OCI-LY7 (cell line): ENCODE results near the gene TMEM63A. TPM values are rescaled to one million over a fixed set of nuclear protein-coding genes. Genes with fewer than 3 reads are reported as not detected.

Experiments
- BruUV-seq: library from RNA; stranded (reverse); fragments of 400-500 nt; replicated peaks from 2 replicates; lab custom pipeline; 2021; lab: Mats Ljungman, UMichigan
- CTCF ChIA-PET: fragments of 300-600 bp; sonication (Branson Sonifier 250); formaldehyde crosslinking; loops from one replicate; lab custom pipeline; 2022; ENCODE audit warnings: antibody characterized with exemption; ENCODE audit not compliant: unreplicated experiment; lab: Charles Lee
- POLR2A ChIA-PET: fragments of 300-600 bp; sonication (Branson Sonifier 250); formaldehyde crosslinking; loops from one replicate; lab custom pipeline; 2022; ENCODE audit warnings: antibody characterized with exemption; lab: Charles Lee
- DNase-seq: peaks from one replicate; pipeline ENCODE4 v3.0.0-alpha.2; 2015; ENCODE audit warnings: low spot score
- H2AFZ ChIP-seq: fragments of 200-600 bp; sonication (generic), shearing (Covaris generic); 2 replicates; pipeline ENCODE4 v1.6.1; 2014; ENCODE audit warnings: mild to moderate bottlenecking, antibody characterized with exemption, low read length, moderate library complexity
- H3K27ac ChIP-seq: fragments of 200-600 bp; sonication (generic); 2 replicates; pipeline ENCODE4 v1.5.1; 2014; ENCODE audit warnings: mixed run types, low read depth, mild to moderate bottlenecking, moderate library complexity, low read length, inconsistent platforms; ENCODE audit not compliant: poor library complexity, severe bottlenecking
- H3K36me3 ChIP-seq: fragments of 200-600 bp; sonication (generic); 2 replicates; pipeline ENCODE4 v1.6.1; 2014; ENCODE audit warnings: mild to moderate bottlenecking, antibody characterized with exemption, low read length, moderate library complexity, mixed read lengths; ENCODE audit not compliant: insufficient read depth
- H3K4me1 ChIP-seq: fragments of 200-600 bp; sonication (generic); 2 replicates; pipeline ENCODE4 v1.5.1; 2014; ENCODE audit warnings: mild to moderate bottlenecking, low read length; ENCODE audit not compliant: insufficient read depth, poor library complexity, severe bottlenecking
- H3K4me2 ChIP-seq: fragments of 200-600 bp; sonication (generic); 2 replicates; pipeline ENCODE4 v1.6.1; 2014; ENCODE audit warnings: mild to moderate bottlenecking, low read length
- H3K4me3 ChIP-seq: fragments of 200-600 bp; sonication (generic); 2 replicates; pipeline ENCODE4 v1.5.1; 2014; ENCODE audit warnings: mild to moderate bottlenecking, low read depth, low read length; ENCODE audit not compliant: poor library complexity, severe bottlenecking
- H3K79me2 ChIP-seq: fragments of 200-600 bp; sonication (generic); 2 replicates; pipeline ENCODE4 v1.6.1; 2016; ENCODE audit warnings: low read depth, mild to moderate bottlenecking, low read length, moderate library complexity, mixed read lengths; ENCODE audit not compliant: insufficient read depth
- H3K9me2 ChIP-seq: fragments of 200-600 bp; sonication (generic); 2 replicates; pipeline ENCODE4 v1.6.1; 2016; ENCODE audit warnings: mild to moderate bottlenecking, low read length, mixed read lengths; ENCODE audit not compliant: insufficient read depth
- H3K9me3 ChIP-seq: fragments of 200-600 bp; sonication (generic); 2 replicates; pipeline ENCODE4 v1.6.1; 2014; ENCODE audit warnings: mild to moderate bottlenecking, mixed run types, low read length, mixed read lengths
- H4K20me1 ChIP-seq: fragments of 200-600 bp; sonication (generic); 2 replicates; pipeline ENCODE4 v1.6.1; 2014; ENCODE audit warnings: mild to moderate bottlenecking, antibody characterized with exemption, low read length, moderate library complexity, mixed read lengths; ENCODE audit not compliant: insufficient read depth
- CTCF ChIP-seq: fragments of 200-600 bp; sonication (generic); conservative IDR thresholded peaks from 2 replicates; pipeline ENCODE4 v1.5.1; 2014; ENCODE audit warnings: mild to moderate bottlenecking, antibody characterized with exemption, low read length, moderate library complexity, mixed read lengths
- EZH2phosphoT487 ChIP-seq: fragments of 200-600 bp; sonication (generic); IDR thresholded peaks from 2 replicates; pipeline ENCODE4 v1.6.1; 2018; ENCODE audit warnings: low read depth, borderline replicate concordance, mild to moderate bottlenecking, mixed run types, antibody characterized with exemption, low read length, moderate library complexity, mixed read lengths
- intact Hi-C: fragments of 100-400 bp; cut with micrococcal nuclease; formaldehyde crosslinking; loops from one replicate; pipeline ENCODE4 v1.10.0; 2022; ENCODE audit not compliant: unreplicated experiment
- total RNA-seq, 2 experiments: library from RNA; depleted of rRNA in 1 of 2; stranded (reverse); fragments of >200 nt in 1 of 2; shearing (Covaris generic) in 1 of 2; gene quantifications; 2 replicates each; pipeline ENCODE4 v1.2.3, GENCODE V29; 2014 to 2022

The TMEM63A gene
- total RNA-seq, 2 experiments from 2014 or later = 21.0 to 46.5 TPM

- H3K4me3 ChIP-seq = peak overlapping the region; percentile 52
- BruUV-seq = no TSS peak
- H3K79me2 ChIP-seq = no peaks in the 10 kb centered on the region
- H4K20me1 ChIP-seq = no peaks in the 10 kb centered on the region
- TF ChIP-seq EZH2phosphoT487 (no peak), CTCF (no peak)
- peak overlapping the region; percentile 97 for H3K27ac ChIP-seq
- intact Hi-C loops = loop anchor here (5.0 kb wide), 1 partner anchor 194 kb away; the partner anchor contains the start of gene ENAH
- no peak for DNase-seq
- CTCF ChIA-PET = interaction anchor here (0.5 to 0.6 kb wide), 2 partner anchors 77 to 372 kb away, joined by 3 to 4 read pairs; partner anchors contain the start of gene PYCR2
- peaks cover 27% of the 10 kb centered on the region for H3K36me3 ChIP-seq
- peaks cover 53% of the 10 kb centered on the region for H3K4me1 ChIP-seq
- peak overlapping the region; percentile 88 for H3K4me2 ChIP-seq
- no peaks in the 10 kb centered on the region for H3K9me2 ChIP-seq
- peaks cover 9% of the 10 kb centered on the region; the same call in 1 of the 2 replicates for H3K9me3 ChIP-seq
- POLR2A ChIA-PET = interaction anchor here (1.0 to 1.8 kb wide), 3 partner anchors 11 to 366 kb away, joined by 3 to 4 read pairs (median 3); no protein-coding TSS in a partner anchor
- no peak overlapping the region for H2AFZ ChIP-seq
Measured at GRCh38 chr1:225846331-225847310, 35.6 kb downstream of the TMEM63A start.

- CTCF ChIA-PET = interaction anchor here (0.5 kb wide), 1 partner anchor 371 kb away, joined by 3 read pairs; no protein-coding TSS in a partner anchor
- Histone ChIP-seq H3K36me3 (peaks cover 19% of the 10 kb centered on the region), H3K9me3 (peaks cover 6% of the 10 kb centered on the region; the same call in 1 of the 2 replicates), H2AFZ (no peak overlapping the region), H3K4me1 (peaks cover 49% of the 10 kb centered on the region), H3K9me2 (no peaks in the 10 kb centered on the region), H3K27ac (no peak overlapping the region), H3K79me2 (no peaks in the 10 kb centered on the region), H3K4me3 (no peak overlapping the region), H3K4me2 (no peak overlapping the region), H4K20me1 (no peaks in the 10 kb centered on the region)
- DNase-seq = peak; percentile 74
- POLR2A ChIA-PET = interaction anchor here (1.0 kb wide), 1 partner anchor 365 kb away, joined by 3 read pairs; no protein-coding TSS in a partner anchor
- BruUV-seq = no TSS peak
- peak; percentile 83 for TF ChIP-seq CTCF
- no peak for TF ChIP-seq EZH2phosphoT487
- intact Hi-C loops = loop anchor here (1.0 to 5.0 kb wide), 2 partner anchors 193 to 291 kb away; partner anchors contain the start of gene ENAH
Measured at GRCh38 chr1:225845571-225846259, 36.5 kb downstream of the TMEM63A start.
